K562 (cell line): ENCODE results near the gene CNTN6. TPM values are rescaled to one million over a fixed set of nuclear protein-coding genes. Genes with fewer than 3 reads are reported as not detected.

ENCODE experiments used
- ATAC-seq: fragments of 200-7000 bp; cut with Tn5 transposase; 3 replicates; pipeline ENCODE4 v1.9.1; 2020; ENCODE audit warnings: moderate library complexity
- BruUV-seq: library from RNA; stranded (reverse); fragments of 400-500 nt; replicated peaks from 2 replicates; lab custom pipeline; 2021; lab: Mats Ljungman, UMichigan
- CTCF ChIA-PET: fragments of 300-600 bp; formaldehyde crosslinking; extraction: SDS; loops from one replicate; lab custom pipeline; 2021; ENCODE audit warnings: low intra/inter-chr PET ratio; lab: Yijun Ruan, JAX
- POLR2A ChIA-PET: fragments of 300-600, 350-650 bp; sonication (Branson Sonifier 250); formaldehyde crosslinking; extraction: SDS; loops from one replicate; lab custom pipeline; 2021; ENCODE audit warnings: antibody characterized with exemption, inconsistent platforms; lab: Yijun Ruan, JAX
- DNase-seq, 4 experiments: peaks; one replicate each; pipeline versions ENCODE4 v3.0.0 to v3.0.0-alpha.2; 2011 to 2018; ENCODE audit warnings: low spot score in 3 of 4, mixed read lengths in 3 of 4; ENCODE audit errors: extremely low read depth in 1 of 4
- FAIRE-seq: peaks from 2 replicates; lab custom pipeline; 2011; peaks lifted over from hg19 to GRCh38; lab: Jason Lieb, UNC
- H2AFZ ChIP-seq: 2 replicates; pipeline ENCODE4 v1.6.0; 2011; ENCODE audit warnings: low read depth, low read length, control low read depth, inconsistent platforms
- H3K27ac ChIP-seq: fragments of 200-600 bp; 3 replicates; pipeline ENCODE4 v1.8.0; 2011; ENCODE audit warnings: low read depth, mild to moderate bottlenecking, control low read depth, inconsistent platforms, low read length, moderate library complexity, mixed read lengths; ENCODE audit errors: extremely low read depth
- H3K27me3 ChIP-seq, 2 experiments: fragments of 300-600 bp in 1 of 2; 2 replicates in 1 of 2; 3 replicates in 1 of 2; pipeline versions ENCODE4 v1.6.0 to v1.8.0; 2011; ENCODE audit warnings: inconsistent platforms in 2 of 2, low read length in 2 of 2, mild to moderate bottlenecking in 1 of 2, mixed read lengths in 1 of 2, moderate library complexity in 1 of 2; ENCODE audit not compliant: control insufficient read depth in 2 of 2, insufficient read depth in 2 of 2
- H3K36me3 ChIP-seq: fragments of 300-600 bp; 3 replicates; pipeline ENCODE4 v1.8.0; 2011; ENCODE audit warnings: mild to moderate bottlenecking, low read length, inconsistent platforms; ENCODE audit not compliant: control insufficient read depth, insufficient read depth
- H3K4me1 ChIP-seq, 2 experiments: fragments of 200-600 bp in 1 of 2; replicated peaks in 1 of 2; 2 replicates in 1 of 2; 3 replicates in 1 of 2; pipeline versions ENCODE4 v1.5.1 to v1.8.0; 2011; ENCODE audit warnings: inconsistent platforms in 2 of 2, low read length in 2 of 2, mild to moderate bottlenecking in 1 of 2, mixed read lengths in 1 of 2, moderate library complexity in 1 of 2; ENCODE audit not compliant: control insufficient read depth in 2 of 2, insufficient read depth in 2 of 2
- H3K4me2 ChIP-seq: 2 replicates; pipeline ENCODE4 v1.6.1; 2011; ENCODE audit warnings: low read length, control low read depth, inconsistent platforms, mixed read lengths; ENCODE audit not compliant: insufficient read depth
- H3K4me3 ChIP-seq: fragments of 200-600 bp; sonication (generic), shearing (Covaris generic); 2 replicates; pipeline ENCODE4 v1.5.1; 2016; ENCODE audit warnings: control low read depth, inconsistent platforms
- H3K79me2 ChIP-seq: fragments of 200-600 bp; 3 replicates; pipeline ENCODE4 v1.8.0; 2011; ENCODE audit warnings: low read length, inconsistent platforms; ENCODE audit not compliant: control insufficient read depth, insufficient read depth
- H3K9ac ChIP-seq, 2 experiments: 2 replicates each; pipeline versions ENCODE4 v1.6.0 to v1.6.1; 2011; ENCODE audit warnings: low read depth in 2 of 2, low read length in 2 of 2, control low read depth in 1 of 2, inconsistent platforms in 1 of 2, mild to moderate bottlenecking in 1 of 2, mixed read lengths in 1 of 2; ENCODE audit not compliant: insufficient read depth in 1 of 2
- H3K9me1 ChIP-seq: one replicate; pipeline ENCODE4 v1.6.0; 2011; ENCODE audit warnings: inconsistent platforms, mild to moderate bottlenecking, low read length, moderate library complexity; ENCODE audit not compliant: control insufficient read depth, insufficient read depth
- H3K9me3 ChIP-seq: replicated peaks from 2 replicates; pipeline ENCODE4 v1.5.1; 2011; ENCODE audit warnings: low read depth, low read length, inconsistent platforms; ENCODE audit not compliant: control insufficient read depth, insufficient read depth
- H4K20me1 ChIP-seq: replicated peaks from 2 replicates; pipeline ENCODE4 v1.6.1; 2011; ENCODE audit warnings: low read length, inconsistent platforms, mixed read lengths; ENCODE audit not compliant: control insufficient read depth, insufficient read depth
- BCOR ChIP-seq: fragments of 450-650 bp; IDR thresholded peaks from 2 replicates; pipeline ENCODE4 v1.6.1; 2016
- ILK ChIP-seq: fragments of 450-650 bp; IDR thresholded peaks from 2 replicates; pipeline ENCODE4 v1.6.1; 2016; ENCODE audit warnings: missing genetic modification characterization, low read depth, mild to moderate bottlenecking, missing compliant biosample characterization, moderate library complexity, borderline replicate concordance
- MYC ChIP-seq, 2 experiments: fragments of 250-450 bp in 1 of 2; sonication (Bioruptor Pico) in 1 of 2; IDR thresholded peaks; 2 replicates each; pipeline versions ENCODE4 v1.5.1 to v1.6.1; 2012 to 2021; ENCODE audit warnings: low read depth in 2 of 2, borderline replicate concordance in 1 of 2, improper control_type of control experiment in 1 of 2, low read length in 1 of 2, mild to moderate bottlenecking in 1 of 2, moderate library complexity in 1 of 2
- PRPF4 ChIP-seq: fragments of 200-400 bp; formaldehyde crosslinking; IDR thresholded peaks from one replicate; pipeline ENCODE4 v1.6.1; 2017; ENCODE audit warnings: low read length, low read depth, mild to moderate bottlenecking; ENCODE audit not compliant: insufficient read depth, poor library complexity, severe bottlenecking
- ZBTB7A ChIP-seq: IDR thresholded peaks from 2 replicates; pipeline ENCODE4 v1.6.1; 2011; ENCODE audit warnings: low read depth, mild to moderate bottlenecking, low read length, moderate library complexity, borderline replicate concordance; ENCODE audit not compliant: control insufficient read depth
- WGBS: fragments of 100-300 bp; shearing (Covaris generic); methylation state at CpG from one replicate; pipeline ENCODE4 v1.1.6; 2016; ENCODE audit warnings: low coverage, mixed read lengths; ENCODE audit not compliant: insufficient coverage; ENCODE audit errors: missing lambda C conversion rate; 5-methylcytosine and 5-hydroxymethylcytosine counted together
- in situ Hi-C: fragments of 300-500 bp; cut with MboI; formaldehyde crosslinking; loops from 4 replicates; pipeline ENCODE4 v1.15.0; 2018; ENCODE audit warnings: inconsistent platforms, mixed read lengths
- intact Hi-C: fragments of 100-400 bp; cut with micrococcal nuclease; formaldehyde crosslinking; loops from 2 replicates; pipeline ENCODE4 v1.14.2; 2022
- polyA plus RNA-seq, 8 experiments: library from polyadenylated mRNA; depleted of rRNA in 4 of 8; stranded (reverse) in 5 of 8; unstranded in 3 of 8; fragments of >200 nt; fragmentation: Nextera tagmentation in 2 of 8; fragmentation: Illumina TruSeq in 1 of 8; extraction: Ambion mirVana in 2 of 8; extraction: Trizol in 1 of 8; gene quantifications; 2 replicates each; pipeline versions ENCODE4 v1.2.1 to v1.2.3, GENCODE V29; 2011 to 2014; ENCODE audit warnings: inconsistent platforms in 1 of 8, missing spikeins in 1 of 8
- total RNA-seq, 7 experiments: library from RNA; depleted of rRNA in 6 of 7; stranded (reverse); fragments of >200 nt in 6 of 7; fragmentation: Illumina TruSeq in 2 of 7; extraction: Trizol in 2 of 7; gene quantifications; 2 replicates each; pipeline versions ENCODE4 v1.2.1 to v1.2.3, GENCODE V29; 2011 to 2021; ENCODE audit warnings: low replicate concordance in 1 of 7
- TF ChIP-seq, protein P1 (sequence below): fragments of 450-650 bp; IDR thresholded peaks from 2 replicates; pipeline ENCODE4 v1.6.1; 2017; ENCODE audit warnings: antibody characterized with exemption, mild to moderate bottlenecking

Gene CNTN6
- total and polyA plus RNA-seq, 9 of the 15 experiments (the other 6 are each of a cell fraction or from before 2014, with no cell fraction given) = not detected

DNA sequence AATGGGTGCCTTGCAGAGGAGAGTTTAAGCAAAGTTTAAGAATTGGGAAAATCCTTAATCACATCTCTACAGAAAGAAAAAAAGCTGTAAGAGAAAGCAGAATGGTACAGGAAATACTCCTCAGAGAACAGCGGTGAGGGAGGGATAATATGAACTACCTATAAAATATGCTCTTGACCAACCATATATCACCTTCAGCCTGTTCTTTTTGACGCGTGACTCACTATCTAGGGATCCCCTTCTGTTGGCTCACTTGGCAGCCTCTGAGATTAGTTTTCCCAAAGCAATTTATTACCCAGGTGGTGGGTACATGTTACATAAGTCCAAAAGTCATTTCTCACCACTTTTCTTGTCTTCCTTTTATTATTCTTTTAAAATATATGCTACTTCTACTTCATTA, 97.7 kb downstream of the CNTN6 start (continued):
- TF ChIP-seq, protein P1, sequence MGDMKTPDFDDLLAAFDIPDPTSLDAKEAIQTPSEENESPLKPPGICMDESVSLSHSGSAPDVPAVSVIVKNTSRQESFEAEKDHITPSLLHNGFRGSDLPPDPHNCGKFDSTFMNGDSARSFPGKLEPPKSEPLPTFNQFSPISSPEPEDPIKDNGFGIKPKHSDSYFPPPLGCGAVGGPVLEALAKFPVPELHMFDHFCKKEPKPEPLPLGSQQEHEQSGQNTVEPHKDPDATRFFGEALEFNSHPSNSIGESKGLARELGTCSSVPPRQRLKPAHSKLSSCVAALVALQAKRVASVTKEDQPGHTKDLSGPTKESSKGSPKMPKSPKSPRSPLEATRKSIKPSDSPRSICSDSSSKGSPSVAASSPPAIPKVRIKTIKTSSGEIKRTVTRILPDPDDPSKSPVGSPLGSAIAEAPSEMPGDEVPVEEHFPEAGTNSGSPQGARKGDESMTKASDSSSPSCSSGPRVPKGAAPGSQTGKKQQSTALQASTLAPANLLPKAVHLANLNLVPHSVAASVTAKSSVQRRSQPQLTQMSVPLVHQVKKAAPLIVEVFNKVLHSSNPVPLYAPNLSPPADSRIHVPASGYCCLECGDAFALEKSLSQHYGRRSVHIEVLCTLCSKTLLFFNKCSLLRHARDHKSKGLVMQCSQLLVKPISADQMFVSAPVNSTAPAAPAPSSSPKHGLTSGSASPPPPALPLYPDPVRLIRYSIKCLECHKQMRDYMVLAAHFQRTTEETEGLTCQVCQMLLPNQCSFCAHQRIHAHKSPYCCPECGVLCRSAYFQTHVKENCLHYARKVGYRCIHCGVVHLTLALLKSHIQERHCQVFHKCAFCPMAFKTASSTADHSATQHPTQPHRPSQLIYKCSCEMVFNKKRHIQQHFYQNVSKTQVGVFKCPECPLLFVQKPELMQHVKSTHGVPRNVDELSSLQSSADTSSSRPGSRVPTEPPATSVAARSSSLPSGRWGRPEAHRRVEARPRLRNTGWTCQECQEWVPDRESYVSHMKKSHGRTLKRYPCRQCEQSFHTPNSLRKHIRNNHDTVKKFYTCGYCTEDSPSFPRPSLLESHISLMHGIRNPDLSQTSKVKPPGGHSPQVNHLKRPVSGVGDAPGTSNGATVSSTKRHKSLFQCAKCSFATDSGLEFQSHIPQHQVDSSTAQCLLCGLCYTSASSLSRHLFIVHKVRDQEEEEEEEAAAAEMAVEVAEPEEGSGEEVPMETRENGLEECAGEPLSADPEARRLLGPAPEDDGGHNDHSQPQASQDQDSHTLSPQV = no peak
- TF ChIP-seq MYC (IDR thresholded peaks at IDR 0.05; ENCODE audit: low read depth, low read length) = no peak
- no peak for TF ChIP-seq MYC (CRISPR knock-in tag; IDR thresholded peaks at IDR 0.05; ENCODE audit: borderline replicate concordance, low read depth)
- TF ChIP-seq PRPF4 = no peak
- no peak for TF ChIP-seq ZBTB7A
- no peak for TF ChIP-seq ILK (tag)
- TF ChIP-seq, all 486 proteins: peak for 0

DNA sequence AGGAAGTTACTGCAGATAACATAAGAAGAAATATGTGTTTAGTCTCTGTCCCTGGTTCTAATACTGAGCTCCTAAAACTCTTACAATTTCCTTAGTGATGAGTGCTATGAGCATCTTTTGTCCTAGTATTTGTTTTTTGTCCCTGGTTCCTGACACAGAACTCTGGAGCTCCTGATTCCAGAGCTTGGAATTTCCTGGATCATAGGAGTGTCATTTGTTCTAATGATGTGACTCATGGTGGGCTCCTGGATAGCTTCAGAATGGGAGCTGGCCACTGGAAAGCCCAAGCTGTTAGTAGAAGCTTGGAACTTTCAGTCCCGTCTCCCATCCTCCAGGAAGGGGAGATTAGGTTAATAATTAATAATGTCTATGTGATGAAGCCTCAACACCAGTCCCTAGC, 98.2 kb downstream of the CNTN6 start:
- no peak overlapping the region for H3K27ac ChIP-seq
- no peaks in the 10 kb centered on the region for H3K4me1 ChIP-seq
- no peaks in the 10 kb centered on the region for H4K20me1 ChIP-seq
- no peaks in the 10 kb centered on the region for H3K27me3 ChIP-seq
- no peaks in the 10 kb centered on the region for H3K79me2 ChIP-seq
- H3K4me3 ChIP-seq = no peak overlapping the region
- H3K4me2 ChIP-seq = no peak overlapping the region
- in situ Hi-C loops = no loop called here
- no peak for FAIRE-seq
- no peak overlapping the region for H2AFZ ChIP-seq
- no peaks in the 10 kb centered on the region for H3K9me1 ChIP-seq
- TF ChIP-seq BCOR = no peak
- TF ChIP-seq, all 486 proteins: peak for 0
- WGBS = 0% methylated on average over 1 of the region's 1 CpG
- CTCF ChIA-PET = no interaction called here
- H3K9me3 ChIP-seq = no peaks in the 10 kb centered on the region; the same call in 1 of the 2 replicates
- no TSS peak for BruUV-seq
- POLR2A ChIA-PET = no interaction called here
- DNase-seq = no peak
- no peak for ATAC-seq
- H3K9ac ChIP-seq = no peak overlapping the region
- H3K36me3 ChIP-seq = no peaks in the 10 kb centered on the region
- intact Hi-C loops = no loop called here
